GM19395 (cell line): ENCODE results near the gene B4GALT3.

Source experiments
- ATAC-seq: cut with Tn5 transposase; IDR thresholded peaks from one replicate; pipeline ENCODE4 v1.9.1; 2021; ENCODE audit warnings: mild to moderate bottlenecking, moderate library complexity; ENCODE audit not compliant: unreplicated experiment

Gene B4GALT3

GRCh38 chr1:161188381-161188780, 11.1 kb upstream of the B4GALT3 start:
- no peak for ATAC-seq

GRCh38 chr1:161187311-161187710, 10.0 kb upstream of the B4GALT3 start:
- ATAC-seq: no peak

- peak; percentile 33 for ATAC-seq
These were observed 8.5 kb upstream of the B4GALT3 start for GRCh38 chr1:161185732-161186311.

- ATAC-seq: peak; percentile 74
These were observed 8.0 kb upstream of the B4GALT3 start for GRCh38 chr1:161185282-161185682.

GRCh38 chr1:161182214-161182613, 4.9 kb upstream of the B4GALT3 start:
- ATAC-seq: peak; percentile 47

- ATAC-seq: no peak
These were observed 3.3 kb upstream of the B4GALT3 start for GRCh38 chr1:161180639-161181038.

GRCh38 chr1:161179698-161180097, 2.4 kb upstream of the B4GALT3 start:
- ATAC-seq: no peak

GRCh38 chr1:161177936-161178244, 583 bp upstream of the B4GALT3 start:
- ATAC-seq: no peak

- ATAC-seq: no peak
These were observed 717 bp downstream of the B4GALT3 start for GRCh38 chr1:161176468-161177111.

- ATAC-seq: no peak
These were observed 1.4 kb downstream of the B4GALT3 start for GRCh38 chr1:161175771-161176453.

- no peak for ATAC-seq
These were observed 2.4 kb downstream of the B4GALT3 start for GRCh38 chr1:161174911-161175310.

- ATAC-seq: no peak
These were observed 3.6 kb downstream of the B4GALT3 start for GRCh38 chr1:161173711-161174110.

GRCh38 chr1:161172776-161173376, 4.4 kb downstream of the B4GALT3 start:
- ATAC-seq: no peak

GRCh38 chr1:161172349-161172748, 5.0 kb downstream of the B4GALT3 start:
- no peak for ATAC-seq

GRCh38 chr1:161171696-161172095, 5.6 kb downstream of the B4GALT3 start:
- ATAC-seq: no peak

- no peak for ATAC-seq
These were observed 6.1 kb downstream of the B4GALT3 start for GRCh38 chr1:161171191-161171590.

GRCh38 chr1:161168906-161169305, 8.4 kb downstream of the B4GALT3 start:
- ATAC-seq: no peak

GRCh38 chr1:161166669-161167548, 10.4 kb downstream of the B4GALT3 start:
- peak; percentile 9 for ATAC-seq

GRCh38 chr1:161165742-161166668, 11.3 kb downstream of the B4GALT3 start, which contains the start of gene PPOX:
TSS of gene PPOX (plus strand) at chr1:161166426. CDS start at chr1:161166848, 422 bp downstream.
- peak; percentile 91 for ATAC-seq
